ENCODE measurements around the gene NRDE2.

NRDE2 gene

GRCh38 chr14:90296641-90297040 is 35.1 kb downstream of the NRDE2 start:
- no peak for DNase-seq

- DNase-seq, result no peak
Measured at GRCh38 chr14:90295870-90296516, 35.7 kb downstream of the NRDE2 start.

- no peak for DNase-seq
Measured at GRCh38 chr14:90294872-90295271, 36.9 kb downstream of the NRDE2 start.

GRCh38 chr14:90293766-90294730 is 37.7 kb downstream of the NRDE2 start:
- DNase-seq, result no peak

GRCh38 chr14:90291699-90292098 is 40.0 kb downstream of the NRDE2 start:
- DNase-seq, result no peak

- DNase-seq, result no peak
Measured at GRCh38 chr14:90290337-90291011, 41.3 kb downstream of the NRDE2 start.

- no peak for DNase-seq
Measured at GRCh38 chr14:90288651-90289355, 42.9 kb downstream of the NRDE2 start.

GRCh38 chr14:90287791-90288190 is 44.0 kb downstream of the NRDE2 start:
- DNase-seq, result peak; percentile 29

GRCh38 chr14:90281756-90282155 is 50.0 kb downstream of the NRDE2 start:
- no peak for DNase-seq

- no peak for DNase-seq
Measured at GRCh38 chr14:90281261-90281660, 50.5 kb downstream of the NRDE2 start.

- DNase-seq, result no peak
Measured at GRCh38 chr14:90280096-90280495, 51.6 kb downstream of the NRDE2 start.

GRCh38 chr14:90278199-90279175 is 53.3 kb downstream of the NRDE2 start:
- no peak for DNase-seq

- no peak for DNase-seq
Measured at GRCh38 chr14:90277581-90278198, 54.1 kb downstream of the NRDE2 start.

- DNase-seq, result no peak
Measured at GRCh38 chr14:90276646-90277367, 54.9 kb downstream of the NRDE2 start.

- no peak for DNase-seq
Measured at GRCh38 chr14:90275820-90276219, 55.9 kb downstream of the NRDE2 start.

- no peak for DNase-seq
Measured at GRCh38 chr14:90275458-90275814, 56.3 kb downstream of the NRDE2 start.

- no peak for DNase-seq
Measured at GRCh38 chr14:90274808-90275457, 56.8 kb downstream of the NRDE2 start.

GRCh38 chr14:90274019-90274418 is 57.7 kb downstream of the NRDE2 start:
- DNase-seq, result no peak

- DNase-seq, result no peak
Measured at GRCh38 chr14:90273532-90273931, 58.2 kb downstream of the NRDE2 start.

- DNase-seq, result no peak
Measured at GRCh38 chr14:90272523-90272922, 59.2 kb downstream of the NRDE2 start.
